ENCODE data around the gene CFAP57. TPM values are rescaled to one million over a fixed set of nuclear protein-coding genes. Genes with fewer than 3 reads are reported as not detected.
A peak's percentile ranks its signal among the peaks of the same experiment; 100 is the strongest.
"Not testable (repeated sequence)": the region's sequence is repeated elsewhere in the genome, so short reads cannot be mapped to it uniquely, and the experiment has no call there.

The CFAP57 gene
- polyA plus RNA-seq (ENCODE audit: low read depth in 6 of 6), result 1 to 10 TPM in 1 of 6 donors, under 1 TPM in 5; 0.13 to 1.0 (median 0.24) TPM

GRCh38 chr1:43171876-43172526 is at the start of gene CFAP57, which contains the start of gene EBNA1BP2:
CFAP57 (plus strand) TSS chr1:43172330; CDS start chr1:43172754, 424 bp downstream.
EBNA1BP2 (minus strand) TSS chr1:43172290; CDS start chr1:43172118, 172 bp downstream.
- Mint-ChIP-seq H3K27me3 (peaks cover 8 to 21% (median 21%) of the 10 kb centered on the region in 3 donors), H3K27ac (peak within 1 kb of the TSS; percentile 93 to 99 (median 98)), H3K4me3 (peak within 1 kb of the TSS; percentile 95 to 100 (median 99)), H3K9me3 (no peaks in the 10 kb centered on the region), H3K36me3 (peaks cover 26 to 29% of the 10 kb centered on the region in 2 donors), H3K4me1 (peaks cover 19 to 27% (median 24%) of the 10 kb centered on the region in 3 donors)
- DNase-seq (peak; percentile 92), ATAC-seq (ENCODE audit: low read depth in 2 of 2) (peak; percentile 91 to 93)

GRCh38 chr1:43123031-43123430 is 49.1 kb upstream of the CFAP57 start:
- Mint-ChIP-seq H3K9me3 (peaks cover 0 to 10% (median 1%) of the 10 kb centered on the region in 7 donors), H3K27ac (no peak overlapping the region), H3K4me1 (no peaks in the 10 kb centered on the region), H3K27me3 (peaks cover 24 to 33% (median 31%) of the 10 kb centered on the region in 3 donors), H3K36me3 (no peaks in the 10 kb centered on the region), H3K4me3 (no peak overlapping the region)
- no peak for ATAC-seq (ENCODE audit: low read depth in 2 of 2)
- DNase-seq, result no peak

- Mint-ChIP-seq H3K27me3 (peaks cover 33 to 41% (median 40%) of the 10 kb centered on the region in 3 donors), H3K4me3 (no peak overlapping the region), H3K27ac (no peak overlapping the region), H3K4me1 (no peaks in the 10 kb centered on the region), H3K36me3 (no peaks in the 10 kb centered on the region), H3K9me3 (peaks cover 0 to 9% (median 0%) of the 10 kb centered on the region in 7 donors)
- DNase-seq (no peak), ATAC-seq (ENCODE audit: low read depth in 2 of 2) (no peak)
These were observed 43.3 kb upstream of the CFAP57 start for GRCh38 chr1:43128816-43129215.

- no peak for DNase-seq
- Mint-ChIP-seq H3K4me1 (no peaks in the 10 kb centered on the region), H3K9me3 (peaks cover 0 to 9% (median 0%) of the 10 kb centered on the region in 7 donors), H3K27ac (no peak overlapping the region), H3K27me3 (peaks cover 33 to 45% (median 44%) of the 10 kb centered on the region in 3 donors), H3K36me3 (no peaks in the 10 kb centered on the region), H3K4me3 (no peak overlapping the region)
- ATAC-seq (ENCODE audit: low read depth in 2 of 2), result no peak
These were observed 42.7 kb upstream of the CFAP57 start for GRCh38 chr1:43129426-43129825.

- H3K36me3 Mint-ChIP-seq, result no peaks in the 10 kb centered on the region
- H3K27me3 Mint-ChIP-seq, result peaks cover 40 to 54% (median 48%) of the 10 kb centered on the region in 3 donors
- no peak for ATAC-seq (ENCODE audit: low read depth in 2 of 2)
These were observed 38.1 kb upstream of the CFAP57 start for GRCh38 chr1:43134068-43134467.

GRCh38 chr1:43134640-43135039 is 37.5 kb upstream of the CFAP57 start:
- Mint-ChIP-seq H3K27ac (no peak overlapping the region), H3K27me3 (peaks cover 38 to 53% (median 50%) of the 10 kb centered on the region in 3 donors), H3K4me3 (no peak overlapping the region), H3K36me3 (peaks cover 4% of the 10 kb centered on the region in 2 donors), H3K4me1 (no peaks in the 10 kb centered on the region), H3K9me3 (peaks cover 2 to 7% (median 4%) of the 10 kb centered on the region in 7 donors)
- no peak for ATAC-seq (ENCODE audit: low read depth in 2 of 2)
- no peak for DNase-seq

More at GRCh38 chr1:43134068-43134467, 38.1 kb upstream of the CFAP57 start:
- H3K27ac Mint-ChIP-seq, result no peak overlapping the region
- no peaks in the 10 kb centered on the region for H3K4me1 Mint-ChIP-seq
- no peak overlapping the region for H3K4me3 Mint-ChIP-seq
- peaks cover 0 to 2% (median 0%) of the 10 kb centered on the region in 7 donors for H3K9me3 Mint-ChIP-seq
- DNase-seq, result no peak

- no peak for DNase-seq
- Mint-ChIP-seq H3K9me3 (peaks cover 0 to 16% (median 9%) of the 10 kb centered on the region in 7 donors), H3K4me1 (no peaks in the 10 kb centered on the region), H3K27me3 (peaks cover 30 to 47% (median 47%) of the 10 kb centered on the region in 3 donors), H3K27ac (no peak overlapping the region), H3K36me3 (peaks cover 5 to 7% of the 10 kb centered on the region in 2 donors), H3K4me3 (no peak overlapping the region)
- ATAC-seq (ENCODE audit: low read depth in 2 of 2), result no peak
These were observed 36.0 kb upstream of the CFAP57 start for GRCh38 chr1:43135857-43136781.

- ATAC-seq (ENCODE audit: low read depth in 2 of 2) (no peak), DNase-seq (no peak)
- Mint-ChIP-seq H3K4me3 (no peak overlapping the region), H3K4me1 (no peaks in the 10 kb centered on the region), H3K9me3 (peaks cover 0 to 16% (median 9%) of the 10 kb centered on the region in 7 donors), H3K36me3 (peaks cover 5 to 7% of the 10 kb centered on the region in 2 donors), H3K27me3 (peaks cover 27 to 55% (median 49%) of the 10 kb centered on the region in 3 donors), H3K27ac (no peak overlapping the region)
These were observed 34.6 kb upstream of the CFAP57 start for GRCh38 chr1:43137445-43138052.

- Mint-ChIP-seq H3K9me3 (peaks cover 2 to 20% (median 9%) of the 10 kb centered on the region in 7 donors), H3K27ac (peak overlapping the region in 1 of 6 donors; percentile 36), H3K27me3 (peaks cover 31 to 64% (median 64%) of the 10 kb centered on the region in 3 donors)
- not testable (repeated sequence) for ATAC-seq (ENCODE audit: low read depth in 2 of 2); H3K4me3 Mint-ChIP-seq; DNase-seq; H3K36me3 Mint-ChIP-seq; H3K4me1 Mint-ChIP-seq
These were observed 32.8 kb upstream of the CFAP57 start for GRCh38 chr1:43139295-43139694.

GRCh38 chr1:43140010-43140409 is 32.1 kb upstream of the CFAP57 start:
- Mint-ChIP-seq H3K27ac (no peak overlapping the region), H3K4me3 (no peak overlapping the region), H3K9me3 (peaks cover 2 to 22% (median 9%) of the 10 kb centered on the region in 7 donors), H3K36me3 (peaks cover 5 to 12% of the 10 kb centered on the region in 2 donors), H3K4me1 (no peaks in the 10 kb centered on the region), H3K27me3 (peaks cover 35 to 67% (median 66%) of the 10 kb centered on the region in 3 donors)
- ATAC-seq (ENCODE audit: low read depth in 2 of 2) (no peak), DNase-seq (no peak)

GRCh38 chr1:43140583-43140982 is 31.5 kb upstream of the CFAP57 start:
- H3K27ac Mint-ChIP-seq, result no peak overlapping the region
- peaks cover 2 to 25% (median 9%) of the 10 kb centered on the region in 7 donors for H3K9me3 Mint-ChIP-seq
- H3K27me3 Mint-ChIP-seq, result peaks cover 39 to 68% (median 66%) of the 10 kb centered on the region in 3 donors
- H3K4me1 Mint-ChIP-seq, result no peaks in the 10 kb centered on the region
- H3K4me3 Mint-ChIP-seq, result no peak overlapping the region
- ATAC-seq (ENCODE audit: low read depth in 2 of 2) (no peak), DNase-seq (no peak)
- H3K36me3 Mint-ChIP-seq, result peaks cover 5 to 15% of the 10 kb centered on the region in 2 donors

- Mint-ChIP-seq H3K4me3 (no peak overlapping the region), H3K27me3 (peaks cover 51 to 60% (median 58%) of the 10 kb centered on the region in 3 donors), H3K9me3 (peaks cover 2 to 25% (median 9%) of the 10 kb centered on the region in 7 donors), H3K27ac (no peak overlapping the region), H3K36me3 (peaks cover 5 to 17% of the 10 kb centered on the region in 2 donors), H3K4me1 (peaks cover 0 to 14% (median under 1%) of the 10 kb centered on the region in 3 donors)
- no peak for DNase-seq
- ATAC-seq (ENCODE audit: low read depth in 2 of 2), result no peak
These were observed 28.7 kb upstream of the CFAP57 start for GRCh38 chr1:43143441-43143888.

GRCh38 chr1:43144237-43144636 is 27.9 kb upstream of the CFAP57 start:
- H3K27me3 Mint-ChIP-seq, result peaks cover 58 to 66% (median 66%) of the 10 kb centered on the region in 3 donors
- H3K27ac Mint-ChIP-seq, result no peak overlapping the region
- H3K36me3 Mint-ChIP-seq, result peaks cover 5 to 24% of the 10 kb centered on the region in 2 donors
- DNase-seq, result no peak
- H3K4me1 Mint-ChIP-seq, result peaks cover 0 to 19% (median 4%) of the 10 kb centered on the region in 3 donors
- H3K4me3 Mint-ChIP-seq, result no peak overlapping the region
- H3K9me3 Mint-ChIP-seq, result peaks cover 2 to 24% (median 9%) of the 10 kb centered on the region in 7 donors
- no peak for ATAC-seq (ENCODE audit: low read depth in 2 of 2)
